Measurements from ENCODE around the gene ANP32A. TPM values are rescaled to one million over a fixed set of nuclear protein-coding genes. Genes with fewer than 3 reads are reported as not detected.

ANP32A gene
- total RNA-seq, 1 donor from 2014 or later, result 333 TPM

DNA sequence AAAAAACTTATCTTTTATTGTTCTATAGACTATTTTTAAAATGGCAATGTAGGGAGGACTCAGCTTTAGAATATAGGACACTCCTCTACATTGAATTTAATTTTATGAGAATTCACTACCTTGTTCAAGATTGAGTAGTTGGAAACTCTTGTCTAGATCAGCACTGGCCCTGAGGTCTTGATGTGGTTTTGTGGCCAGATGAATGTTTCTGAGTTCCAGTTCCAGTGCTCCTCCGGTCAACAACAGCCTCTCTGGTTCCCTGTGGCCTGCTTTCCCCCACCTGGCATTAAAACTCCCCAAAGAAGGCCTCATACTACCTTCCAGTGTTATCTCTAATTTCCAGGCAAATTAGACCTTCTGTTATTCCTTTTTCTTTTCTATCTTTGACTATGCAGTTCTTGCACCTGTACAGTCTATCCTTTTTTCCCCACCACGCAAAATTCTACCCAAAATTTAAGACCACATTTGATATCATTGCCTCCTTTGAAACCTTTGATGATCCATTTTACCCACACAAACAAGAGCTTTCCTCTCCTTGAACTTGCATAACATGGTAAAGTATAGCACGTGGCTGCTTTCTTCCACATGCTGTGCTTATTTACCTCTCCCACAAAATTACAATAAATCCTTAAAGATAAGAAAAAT, 9.6 kb upstream of the ANP32A start:
- Histone ChIP-seq H3K36me3 (no peaks in the 10 kb centered on the region), H3F3A (ENCODE audit: low read depth) (no peaks in the 10 kb centered on the region), H3K4me3 (no peak overlapping the region), H3K9ac (no peak overlapping the region), H3K27me3 (peaks cover 32% of the 10 kb centered on the region), H3K27ac (no peak overlapping the region), H3K9me3 (ENCODE audit: low read depth) (no peaks in the 10 kb centered on the region), H3K79me2 (ENCODE audit: low read depth) (peaks cover 5% of the 10 kb centered on the region), H4K20me1 (ENCODE audit: low read depth) (no peaks in the 10 kb centered on the region), H2AFZ (replicated peaks) (no peak overlapping the region), H3K4me1 (no peaks in the 10 kb centered on the region), H3K4me2 (no peak overlapping the region)
- DNase-seq (ENCODE audit: low spot score), result no peak
- Mint-ChIP-seq H3K4me1 (no peaks in the 10 kb centered on the region), H3K27ac (no peak overlapping the region), H3K27me3 (ENCODE audit: insufficient read depth, low read depth) (no peaks in the 10 kb centered on the region), H3K4me3 (no peak overlapping the region), H3K9me3 (peaks cover 5% of the 10 kb centered on the region), H3K36me3 (peaks cover 12% of the 10 kb centered on the region)
- TF ChIP-seq EZH2phosphoT487 (IDR thresholded peaks at IDR 0.05), result no peak
- no peak for TF ChIP-seq EZH2 (IDR thresholded peaks at IDR 0.05)
- TF ChIP-seq, protein P1, sequence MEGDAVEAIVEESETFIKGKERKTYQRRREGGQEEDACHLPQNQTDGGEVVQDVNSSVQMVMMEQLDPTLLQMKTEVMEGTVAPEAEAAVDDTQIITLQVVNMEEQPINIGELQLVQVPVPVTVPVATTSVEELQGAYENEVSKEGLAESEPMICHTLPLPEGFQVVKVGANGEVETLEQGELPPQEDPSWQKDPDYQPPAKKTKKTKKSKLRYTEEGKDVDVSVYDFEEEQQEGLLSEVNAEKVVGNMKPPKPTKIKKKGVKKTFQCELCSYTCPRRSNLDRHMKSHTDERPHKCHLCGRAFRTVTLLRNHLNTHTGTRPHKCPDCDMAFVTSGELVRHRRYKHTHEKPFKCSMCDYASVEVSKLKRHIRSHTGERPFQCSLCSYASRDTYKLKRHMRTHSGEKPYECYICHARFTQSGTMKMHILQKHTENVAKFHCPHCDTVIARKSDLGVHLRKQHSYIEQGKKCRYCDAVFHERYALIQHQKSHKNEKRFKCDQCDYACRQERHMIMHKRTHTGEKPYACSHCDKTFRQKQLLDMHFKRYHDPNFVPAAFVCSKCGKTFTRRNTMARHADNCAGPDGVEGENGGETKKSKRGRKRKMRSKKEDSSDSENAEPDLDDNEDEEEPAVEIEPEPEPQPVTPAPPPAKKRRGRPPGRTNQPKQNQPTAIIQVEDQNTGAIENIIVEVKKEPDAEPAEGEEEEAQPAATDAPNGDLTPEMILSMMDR (IDR thresholded peaks at IDR 0.05), result no peak

DNA sequence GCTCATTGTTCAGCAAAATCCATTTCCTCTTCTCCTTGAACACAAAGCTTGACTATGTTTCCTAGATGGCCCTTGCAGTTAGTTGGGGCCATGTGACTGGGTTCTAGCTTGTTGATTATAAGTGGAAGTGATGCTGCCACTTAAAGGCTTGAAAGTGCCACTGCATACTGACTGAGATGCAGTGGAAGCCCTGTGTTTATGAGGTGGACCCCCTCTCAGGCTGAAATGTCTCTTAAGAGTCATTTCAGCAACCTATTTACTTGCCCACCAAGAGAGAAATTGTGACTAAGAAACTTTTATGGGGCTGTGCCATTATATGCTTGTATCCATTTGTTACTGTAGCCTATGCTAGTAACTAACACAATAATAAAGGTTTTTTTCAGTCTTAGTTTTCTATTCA, 8.4 kb upstream of the ANP32A start:
- H3K36me3 ChIP-seq, result no peaks in the 10 kb centered on the region
- no peak overlapping the region for H3K4me2 ChIP-seq
- Mint-ChIP-seq H3K4me3 (no peak overlapping the region), H3K36me3 (peaks cover 10% of the 10 kb centered on the region), H3K4me1 (no peaks in the 10 kb centered on the region), H3K27ac (no peak overlapping the region), H3K27me3 (ENCODE audit: insufficient read depth, low read depth) (no peaks in the 10 kb centered on the region), H3K9me3 (no peaks in the 10 kb centered on the region)
- H3K27me3 ChIP-seq, result peaks cover 38% of the 10 kb centered on the region
- H3K27ac ChIP-seq, result no peak overlapping the region
- no peak for TF ChIP-seq EZH2phosphoT487 (IDR thresholded peaks at IDR 0.05)
- TF ChIP-seq, protein P1 (IDR thresholded peaks at IDR 0.05), result peak; percentile 45
- peaks cover 6% of the 10 kb centered on the region for H4K20me1 ChIP-seq (ENCODE audit: low read depth)
- H3K9ac ChIP-seq, result no peak overlapping the region
- H3F3A ChIP-seq (ENCODE audit: low read depth), result no peaks in the 10 kb centered on the region
- peak; percentile 33 for DNase-seq (ENCODE audit: low spot score)
- no peak overlapping the region for H2AFZ ChIP-seq (replicated peaks)
- no peak overlapping the region for H3K4me3 ChIP-seq
- H3K4me1 ChIP-seq, result no peaks in the 10 kb centered on the region
- H3K9me3 ChIP-seq (ENCODE audit: low read depth), result no peaks in the 10 kb centered on the region
- peaks cover 9% of the 10 kb centered on the region for H3K79me2 ChIP-seq (ENCODE audit: low read depth)

DNA sequence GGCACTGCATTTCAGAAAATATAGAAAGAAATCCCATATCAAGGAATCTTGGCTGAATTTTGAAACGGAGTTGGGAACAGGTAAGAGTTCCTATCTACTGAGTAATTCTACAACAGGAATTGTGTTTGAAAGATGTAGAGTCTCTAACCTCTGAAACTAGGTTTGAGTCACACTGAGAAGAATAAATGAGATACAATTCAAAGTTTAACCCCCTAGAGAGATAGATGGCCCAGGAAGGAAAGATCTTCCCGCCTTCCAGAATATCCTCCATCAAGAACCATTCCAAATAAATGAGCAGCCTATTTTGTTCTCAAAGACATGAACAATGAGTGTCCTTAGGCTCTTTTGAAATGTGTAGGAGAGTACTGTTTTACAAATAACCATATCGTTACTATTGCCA, 2.9 kb upstream of the ANP32A start:
- H2AFZ ChIP-seq (replicated peaks), result no peak overlapping the region
- no peak for DNase-seq (ENCODE audit: low spot score)
- H3K4me3 Mint-ChIP-seq, result no peak overlapping the region
- H4K20me1 ChIP-seq (ENCODE audit: low read depth), result peaks cover 34% of the 10 kb centered on the region
- peaks cover 60% of the 10 kb centered on the region for H3K79me2 ChIP-seq (ENCODE audit: low read depth)
- H3F3A ChIP-seq (ENCODE audit: low read depth), result peaks cover 19% of the 10 kb centered on the region
- peaks cover 42% of the 10 kb centered on the region for H3K27me3 ChIP-seq
- peaks cover 10% of the 10 kb centered on the region for H3K36me3 Mint-ChIP-seq
- H3K4me2 ChIP-seq, result peak overlapping the region; percentile 89
- peaks cover 21% of the 10 kb centered on the region for H3K4me1 ChIP-seq
- TF ChIP-seq, protein P1 (IDR thresholded peaks at IDR 0.05), result no peak
- no peak for TF ChIP-seq EZH2phosphoT487 (IDR thresholded peaks at IDR 0.05)
- no peak for TF ChIP-seq EZH2 (IDR thresholded peaks at IDR 0.05)
- H3K27ac ChIP-seq, result no peak overlapping the region
- peaks cover 16% of the 10 kb centered on the region for H3K4me1 Mint-ChIP-seq
- H3K4me3 ChIP-seq, result no peak overlapping the region
- H3K9me3 Mint-ChIP-seq, result no peaks in the 10 kb centered on the region
- peaks cover 2% of the 10 kb centered on the region for H3K27me3 Mint-ChIP-seq (ENCODE audit: insufficient read depth, low read depth)
- no peak overlapping the region for H3K27ac Mint-ChIP-seq
- H3K36me3 ChIP-seq, result no peaks in the 10 kb centered on the region
- H3K9me3 ChIP-seq (ENCODE audit: low read depth), result no peaks in the 10 kb centered on the region
- H3K9ac ChIP-seq, result no peak overlapping the region

Data from neural progenitor cell (in vitro differentiated cells).